GM12873 (cell line): ENCODE results near the gene SDHB.

ENCODE experiments used
- CTCF ChIP-seq: IDR thresholded peaks from 2 replicates; pipeline ENCODE4 v1.5.1; 2012; ENCODE audit warnings: low read depth, mild to moderate bottlenecking, moderate library complexity, low read length, control low read depth; ENCODE audit not compliant: insufficient read depth; ENCODE audit errors: missing control alignments

Gene SDHB

GRCh38 chr1:17011439-17012307 is 42.2 kb downstream of the SDHB start, which contains the start of gene ATP13A2:
Gene ATP13A2 (minus strand): TSS chr1:17011928. CDS start chr1:17011738, 190 bp downstream.
- no peak for TF ChIP-seq CTCF

- no peak for TF ChIP-seq CTCF
These were observed 42.8 kb downstream of the SDHB start for GRCh38 chr1:17011092-17011438.

GRCh38 chr1:17009706-17010105 is 44.1 kb downstream of the SDHB start:
- no peak for TF ChIP-seq CTCF

- TF ChIP-seq CTCF: no peak
These were observed 45.5 kb downstream of the SDHB start for GRCh38 chr1:17008208-17008855.

- TF ChIP-seq CTCF: no peak
These were observed 46.7 kb downstream of the SDHB start for GRCh38 chr1:17007121-17007520.

GRCh38 chr1:17005365-17005740 is 48.5 kb downstream of the SDHB start:
- no peak for TF ChIP-seq CTCF
